B cell (primary cell): Measurements from ENCODE around the gene LHX4.

ENCODE experiments used
- EZH2 ChIP-seq: IDR thresholded peaks from 2 replicates; pipeline ENCODE4 v1.6.1; 2012; ENCODE audit warnings: borderline replicate concordance, low read depth, mild to moderate bottlenecking, moderate library complexity, low read length; ENCODE audit not compliant: insufficient read depth, poor library complexity, severe bottlenecking
- TF ChIP-seq, protein P1 (sequence below): fragments of 200-600 bp; IDR thresholded peaks from one replicate; pipeline ENCODE4 v1.8.0; 2022; ENCODE audit warnings: antibody characterized with exemption, mild to moderate bottlenecking

DNA sequence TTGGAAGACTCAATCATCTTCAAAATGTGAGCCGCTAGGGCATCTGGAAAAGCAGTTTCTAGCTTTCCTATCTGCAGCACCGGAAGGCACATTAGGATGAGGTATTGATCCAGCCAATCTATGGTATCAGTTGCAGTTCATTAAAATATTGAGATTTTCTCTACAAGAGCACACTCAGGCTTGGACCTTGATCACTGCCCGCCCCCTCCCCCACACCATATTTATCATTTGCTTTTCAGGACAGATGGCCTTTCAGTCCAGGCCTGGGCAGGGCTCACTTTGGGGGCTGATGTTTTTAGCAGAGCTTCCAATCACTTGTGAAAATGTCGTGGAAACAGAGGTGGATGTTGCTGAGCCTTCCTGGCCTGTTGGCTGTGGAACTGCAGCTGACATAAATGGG, 17.5 kb downstream of the LHX4 start:
- TF ChIP-seq, protein P1, sequence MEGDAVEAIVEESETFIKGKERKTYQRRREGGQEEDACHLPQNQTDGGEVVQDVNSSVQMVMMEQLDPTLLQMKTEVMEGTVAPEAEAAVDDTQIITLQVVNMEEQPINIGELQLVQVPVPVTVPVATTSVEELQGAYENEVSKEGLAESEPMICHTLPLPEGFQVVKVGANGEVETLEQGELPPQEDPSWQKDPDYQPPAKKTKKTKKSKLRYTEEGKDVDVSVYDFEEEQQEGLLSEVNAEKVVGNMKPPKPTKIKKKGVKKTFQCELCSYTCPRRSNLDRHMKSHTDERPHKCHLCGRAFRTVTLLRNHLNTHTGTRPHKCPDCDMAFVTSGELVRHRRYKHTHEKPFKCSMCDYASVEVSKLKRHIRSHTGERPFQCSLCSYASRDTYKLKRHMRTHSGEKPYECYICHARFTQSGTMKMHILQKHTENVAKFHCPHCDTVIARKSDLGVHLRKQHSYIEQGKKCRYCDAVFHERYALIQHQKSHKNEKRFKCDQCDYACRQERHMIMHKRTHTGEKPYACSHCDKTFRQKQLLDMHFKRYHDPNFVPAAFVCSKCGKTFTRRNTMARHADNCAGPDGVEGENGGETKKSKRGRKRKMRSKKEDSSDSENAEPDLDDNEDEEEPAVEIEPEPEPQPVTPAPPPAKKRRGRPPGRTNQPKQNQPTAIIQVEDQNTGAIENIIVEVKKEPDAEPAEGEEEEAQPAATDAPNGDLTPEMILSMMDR, result no peak
- TF ChIP-seq EZH2, result no peak
